Measurements from ENCODE around the gene SFSWAP.

The SFSWAP gene

DNA sequence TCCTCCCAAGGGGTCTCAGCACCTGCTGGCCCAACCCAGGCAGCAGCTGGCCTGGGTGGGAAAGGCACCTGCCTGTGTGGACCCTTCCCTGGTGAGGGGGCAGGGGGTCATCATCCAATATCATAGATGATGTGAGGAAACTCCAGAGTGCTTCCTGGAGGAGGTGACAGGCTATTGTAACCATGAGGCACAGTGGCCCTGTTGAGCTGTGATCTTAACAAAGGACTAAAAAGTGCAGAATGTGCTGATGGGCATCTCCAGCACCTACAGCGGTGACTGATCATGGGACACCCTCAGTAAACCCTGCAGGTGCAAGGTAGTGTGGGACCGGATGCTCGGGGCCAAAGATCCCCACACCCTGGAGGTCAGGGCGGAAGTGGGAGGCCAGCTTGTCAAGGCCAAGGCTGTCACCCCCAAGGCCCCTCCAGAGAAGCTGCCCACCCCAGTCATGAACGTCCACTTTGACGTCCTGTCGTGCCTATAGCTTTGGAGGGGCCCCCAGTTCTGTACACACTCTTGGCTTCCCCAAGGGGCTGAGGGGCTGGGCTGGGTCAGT, 124.8 kb downstream of the SFSWAP start:
- DNase-seq (ENCODE audit: low read depth), result no peak

DNA sequence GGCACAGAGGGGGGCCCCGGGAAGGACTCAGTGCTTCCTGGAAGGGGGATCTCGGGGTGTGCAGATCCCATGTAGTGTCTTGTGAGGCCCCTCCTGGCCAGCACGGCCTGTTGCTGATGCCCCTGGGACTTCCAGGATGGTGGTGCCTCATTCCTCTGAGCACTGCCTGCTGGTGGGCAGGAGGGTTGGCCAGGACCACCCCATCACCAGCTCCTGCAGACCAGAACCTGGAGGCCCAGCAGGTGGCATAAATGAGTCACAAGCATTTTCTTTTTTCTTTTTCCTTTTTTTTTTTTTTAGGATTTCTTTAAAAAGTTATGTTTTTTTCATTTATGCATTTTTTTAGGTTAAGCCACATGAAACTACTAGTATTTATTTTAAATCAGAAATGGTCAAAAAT, 125.3 kb downstream of the SFSWAP start:
- no peak for DNase-seq (ENCODE audit: low read depth)

GRCh38 chr12:131836714-131837397, 126.0 kb downstream of the SFSWAP start:
- DNase-seq (ENCODE audit: low read depth), result no peak

DNA sequence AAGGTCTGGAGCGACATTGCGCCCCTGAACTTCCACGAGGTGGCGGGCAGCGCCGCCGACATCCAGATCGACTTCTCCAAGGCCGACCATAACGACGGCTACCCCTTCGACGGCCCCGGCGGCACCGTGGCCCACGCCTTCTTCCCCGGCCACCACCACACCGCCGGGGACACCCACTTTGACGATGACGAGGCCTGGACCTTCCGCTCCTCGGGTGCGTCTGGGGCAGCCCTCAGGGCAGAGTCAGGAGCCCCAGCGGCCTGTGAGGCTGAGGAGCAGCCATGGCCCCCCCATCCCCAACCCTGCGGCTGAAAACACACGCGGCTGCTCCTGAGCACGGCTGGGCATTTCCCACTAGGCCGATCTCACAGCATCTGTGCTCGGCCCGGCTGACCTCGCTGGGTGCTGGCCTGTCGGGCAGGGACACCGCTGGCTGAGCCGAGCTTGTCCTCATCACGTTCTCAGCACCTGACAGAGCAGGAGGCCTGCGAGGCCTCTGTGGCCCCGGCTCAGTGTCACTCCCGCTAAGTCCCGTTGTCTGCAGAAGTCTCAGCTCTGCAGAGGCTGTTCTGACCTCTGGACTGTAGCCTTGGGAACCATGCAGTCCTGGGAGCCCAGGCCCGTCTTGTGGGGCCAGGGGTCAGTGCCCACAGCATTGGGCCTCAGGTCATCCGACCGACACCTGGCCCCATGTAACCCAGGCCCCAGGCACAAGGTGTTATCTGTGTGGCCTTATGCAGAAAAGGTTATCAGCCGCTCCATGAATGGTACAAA, 129.9 kb downstream of the SFSWAP start:
- DNase-seq (ENCODE audit: low read depth), result no peak

GRCh38 chr12:131841547-131841946, 130.7 kb downstream of the SFSWAP start:
- no peak for DNase-seq (ENCODE audit: low read depth)

DNA sequence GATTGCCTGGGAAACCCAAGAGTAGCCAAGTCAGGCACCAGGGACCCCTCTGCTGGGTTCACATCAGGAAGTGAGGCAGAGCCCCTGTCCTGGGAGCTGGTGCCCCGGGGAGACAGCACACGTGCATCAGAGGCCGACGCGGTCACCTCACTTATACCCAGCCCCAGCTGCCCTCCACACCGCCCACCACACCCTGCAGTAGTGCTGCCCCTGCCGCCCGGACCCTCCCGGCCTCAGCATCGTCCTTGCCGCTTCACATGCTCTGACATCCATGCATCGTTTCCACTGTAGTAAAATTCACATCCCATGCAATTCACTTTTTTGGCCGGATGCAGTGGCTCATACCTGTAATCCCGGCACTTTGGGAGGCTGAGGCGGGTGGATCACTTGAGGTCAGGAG, 131.3 kb downstream of the SFSWAP start:
- DNase-seq (ENCODE audit: low read depth), result no peak

- no peak for DNase-seq (ENCODE audit: low read depth)
Measured at GRCh38 chr12:131843527-131843926, 132.6 kb downstream of the SFSWAP start.

GRCh38 chr12:131844140-131844539, 133.2 kb downstream of the SFSWAP start:
- no peak for DNase-seq (ENCODE audit: low read depth)

- DNase-seq (ENCODE audit: low read depth), result no peak
Measured at GRCh38 chr12:131844656-131845055, 133.8 kb downstream of the SFSWAP start.

- no peak for DNase-seq (ENCODE audit: low read depth)
Measured at GRCh38 chr12:131845121-131845520, 134.2 kb downstream of the SFSWAP start.

GRCh38 chr12:131847456-131847855, 136.6 kb downstream of the SFSWAP start:
- no peak for DNase-seq (ENCODE audit: low read depth)

- DNase-seq (ENCODE audit: low read depth), result no peak
Measured at GRCh38 chr12:131848753-131849152, 137.9 kb downstream of the SFSWAP start.
